IMR-90 (cell line): ENCODE results near the gene MRPS34. TPM values are rescaled to one million over a fixed set of nuclear protein-coding genes. Genes with fewer than 3 reads are reported as not detected.

Source experiments
- ATAC-seq: fragments of 200-7000 bp; cut with Tn5 transposase; 2 replicates; pipeline ENCODE4 v1.9.1; 2020; ENCODE audit warnings: low read depth, mild to moderate bottlenecking, moderate library complexity
- BruUV-seq: library from RNA; stranded (reverse); fragments of 400-500 nt; replicated peaks from 2 replicates; lab custom pipeline; 2021; lab: Mats Ljungman, UMichigan
- CTCF ChIA-PET: fragments of 300-600 bp; formaldehyde crosslinking; extraction: SDS; loops from one replicate; lab custom pipeline; 2021; ENCODE audit warnings: antibody characterized with exemption; lab: Yijun Ruan, JAX
- POLR2A ChIA-PET: fragments of 300-600 bp; sonication (Branson Sonifier 250); formaldehyde crosslinking; loops from one replicate; lab custom pipeline; 2022; ENCODE audit warnings: antibody characterized with exemption; ENCODE audit not compliant: unreplicated experiment; lab: Charles Lee
- DNase-seq: peaks from one replicate; pipeline ENCODE4 v3.0.0; 2013
- H2AFZ ChIP-seq: replicated peaks from 2 replicates; pipeline ENCODE3; 2013; ENCODE audit warnings: low read length, mild to moderate bottlenecking; ENCODE audit not compliant: poor library complexity
- H2AK5ac ChIP-seq: 2 replicates; pipeline ENCODE4 v1.6.1; 2013; ENCODE audit warnings: low read depth, low read length, inconsistent platforms
- H2AK9ac ChIP-seq: replicated peaks from 2 replicates; pipeline ENCODE3; 2013; ENCODE audit warnings: mild to moderate bottlenecking, low read depth, low read length, moderate library complexity; ENCODE audit not compliant: poor library complexity
- H2BK120ac ChIP-seq: 2 replicates; pipeline ENCODE4 v1.6.1; 2013; ENCODE audit warnings: low read depth, low read length, inconsistent platforms
- H2BK15ac ChIP-seq: 3 replicates; pipeline ENCODE4 v1.6.1; 2013; ENCODE audit warnings: low read depth, low read length, inconsistent platforms
- H2BK20ac ChIP-seq: 2 replicates; pipeline ENCODE4 v1.6.1; 2013; ENCODE audit warnings: low read depth, mild to moderate bottlenecking, inconsistent platforms, low read length, moderate library complexity
- H2BK5ac ChIP-seq: 2 replicates; pipeline ENCODE4 v1.6.1; 2013; ENCODE audit warnings: mild to moderate bottlenecking, low read depth, low read length, inconsistent platforms; ENCODE audit not compliant: poor library complexity, severe bottlenecking
- H3K14ac ChIP-seq: replicated peaks from 2 replicates; pipeline ENCODE4 v1.6.1; 2013; ENCODE audit warnings: low read depth, low read length, inconsistent platforms
- H3K18ac ChIP-seq: 2 replicates; pipeline ENCODE4 v1.6.1; 2013; ENCODE audit warnings: low read depth, low read length, control low read depth
- H3K23ac ChIP-seq: 2 replicates; pipeline ENCODE4 v1.6.1; 2013; ENCODE audit warnings: low read depth, low read length, inconsistent platforms
- H3K27ac ChIP-seq: 2 replicates; pipeline ENCODE4 v1.5.1; 2013; ENCODE audit warnings: mild to moderate bottlenecking, control low read depth, low read length; ENCODE audit not compliant: insufficient read depth
- H3K27me3 ChIP-seq: 2 replicates; pipeline ENCODE4 v1.6.1; 2013; ENCODE audit warnings: low read length; ENCODE audit not compliant: control insufficient read depth, insufficient read depth
- H3K36me3 ChIP-seq: 2 replicates; pipeline ENCODE4 v1.6.1; 2013; ENCODE audit warnings: low read length, mixed read lengths; ENCODE audit not compliant: control insufficient read depth, insufficient read depth
- H3K4ac ChIP-seq: 2 replicates; pipeline ENCODE4 v1.6.1; 2013; ENCODE audit warnings: low read depth, low read length, inconsistent platforms
- H3K4me1 ChIP-seq: 2 replicates; pipeline ENCODE4 v1.6.1; 2013; ENCODE audit warnings: low read length, mixed read lengths; ENCODE audit not compliant: control insufficient read depth, insufficient read depth
- H3K4me2 ChIP-seq: 2 replicates; pipeline ENCODE4 v1.6.1; 2013; ENCODE audit warnings: low read depth, mild to moderate bottlenecking, control low read depth, low read length, moderate library complexity
- H3K4me3 ChIP-seq: 2 replicates; pipeline ENCODE4 v1.5.1; 2013; ENCODE audit warnings: low read depth, mild to moderate bottlenecking, control low read depth, low read length, moderate library complexity; ENCODE audit not compliant: insufficient read depth
- H3K56ac ChIP-seq: 2 replicates; pipeline ENCODE4 v1.6.1; 2013; ENCODE audit warnings: low read length, inconsistent platforms; ENCODE audit not compliant: insufficient read depth; ENCODE audit errors: extremely low read depth
- H3K79me1 ChIP-seq, 2 experiments: 2 replicates each; pipeline ENCODE4 v1.6.1; 2013; ENCODE audit warnings: low read length in 2 of 2, inconsistent platforms in 1 of 2, low read depth in 1 of 2
- H3K9ac ChIP-seq: 2 replicates; pipeline ENCODE4 v1.6.1; 2013; ENCODE audit warnings: low read depth, low read length, control low read depth
- H3K9me1 ChIP-seq: 2 replicates; pipeline ENCODE4 v1.6.1; 2013; ENCODE audit warnings: low read length, inconsistent platforms; ENCODE audit not compliant: insufficient read depth
- H3K9me3 ChIP-seq: 2 replicates; pipeline ENCODE4 v1.6.1; 2013; ENCODE audit warnings: low read length; ENCODE audit not compliant: control insufficient read depth, insufficient read depth
- H4K20me1 ChIP-seq: 2 replicates; pipeline ENCODE4 v1.6.1; 2013; ENCODE audit warnings: low read length, inconsistent platforms; ENCODE audit not compliant: insufficient read depth
- H4K5ac ChIP-seq: 2 replicates; pipeline ENCODE4 v1.6.1; 2013; ENCODE audit warnings: mild to moderate bottlenecking, low read depth, low read length, control low read depth
- H4K8ac ChIP-seq, 2 experiments: 2 replicates each; pipeline ENCODE4 v1.6.1; 2013; ENCODE audit warnings: low read depth in 2 of 2, low read length in 2 of 2, control low read depth in 1 of 2, inconsistent platforms in 1 of 2
- H4K91ac ChIP-seq: 2 replicates; pipeline ENCODE4 v1.6.1; 2013; ENCODE audit warnings: low read depth, low read length, inconsistent platforms; ENCODE audit not compliant: insufficient read depth
- BHLHE40 ChIP-seq: fragments of 150-350 bp; IDR thresholded peaks from 2 replicates; pipeline ENCODE4 v1.6.1; 2016; ENCODE audit warnings: mild to moderate bottlenecking, low read depth, low read length
- CEBPB ChIP-seq: IDR thresholded peaks from 2 replicates; pipeline ENCODE4 v1.6.1; 2012; ENCODE audit warnings: low read depth, low read length, improper control_type of control experiment
- CHD1 ChIP-seq: IDR thresholded peaks from 2 replicates; pipeline ENCODE4 v1.6.1; 2012; ENCODE audit warnings: low read depth, low read length, improper control_type of control experiment
- CTCF ChIP-seq: conservative IDR thresholded peaks from 2 replicates; pipeline ENCODE4 v1.5.1; 2012; ENCODE audit warnings: mild to moderate bottlenecking, low read depth, low read length, improper control_type of control experiment
- ELK1 ChIP-seq: fragments of 150-350 bp; IDR thresholded peaks from 2 replicates; pipeline ENCODE4 v1.6.1; 2016; ENCODE audit warnings: low read depth, mild to moderate bottlenecking, low read length, moderate library complexity, borderline replicate concordance
- FOS ChIP-seq: fragments of 150-350 bp; IDR thresholded peaks from 2 replicates; pipeline ENCODE4 v1.6.1; 2016; ENCODE audit warnings: low read depth, low read length
- MAFK ChIP-seq: IDR thresholded peaks from 2 replicates; pipeline ENCODE4 v1.6.1; 2012; ENCODE audit warnings: low read depth, low read length, improper control_type of control experiment
- MAZ ChIP-seq: IDR thresholded peaks from 2 replicates; pipeline ENCODE4 v1.6.1; 2012; ENCODE audit warnings: low read depth, mild to moderate bottlenecking, low read length, improper control_type of control experiment, moderate library complexity, borderline replicate concordance
- MXI1 ChIP-seq: IDR thresholded peaks from 2 replicates; pipeline ENCODE4 v1.6.1; 2012; ENCODE audit warnings: low read depth, mild to moderate bottlenecking, low read length, moderate library complexity, borderline replicate concordance
- NFE2L2 ChIP-seq: fragments of 150-350 bp; IDR thresholded peaks from 2 replicates; pipeline ENCODE4 v1.6.1; 2016; ENCODE audit warnings: low read depth, mild to moderate bottlenecking, low read length
- POLR2A ChIP-seq: IDR thresholded peaks from 2 replicates; pipeline ENCODE4 v1.6.1; 2012; ENCODE audit warnings: mild to moderate bottlenecking, low read depth, low read length
- RAD21 ChIP-seq: IDR thresholded peaks from 2 replicates; pipeline ENCODE4 v1.6.1; 2012; ENCODE audit warnings: low read length, improper control_type of control experiment
- RCOR1 ChIP-seq: IDR thresholded peaks from 2 replicates; pipeline ENCODE4 v1.6.1; 2012; ENCODE audit warnings: mild to moderate bottlenecking, low read length, improper control_type of control experiment; ENCODE audit not compliant: insufficient replicate concordance
- RFX5 ChIP-seq: IDR thresholded peaks from 2 replicates; pipeline ENCODE4 v1.8.0; 2012; ENCODE audit warnings: low read depth, mild to moderate bottlenecking, low read length, moderate library complexity
- SMC3 ChIP-seq: fragments of 150-350 bp; IDR thresholded peaks from 2 replicates; pipeline ENCODE4 v1.6.1; 2016; ENCODE audit warnings: low read depth, mild to moderate bottlenecking, antibody characterized with exemption, low read length, moderate library complexity
- USF2 ChIP-seq: fragments of 150-350 bp; IDR thresholded peaks from 2 replicates; pipeline ENCODE4 v1.6.1; 2017; ENCODE audit warnings: mild to moderate bottlenecking, antibody characterized with exemption, low read length, low read depth
- WGBS, 2 experiments: methylation state at CpG; one replicate each; pipeline versions ENCODE4 v1.1.5 to v1.1.7; 2013; ENCODE audit warnings: missing lambda C conversion rate in 2 of 2; ENCODE audit not compliant: insufficient read length in 1 of 2; ENCODE audit errors: extremely low coverage in 2 of 2; 5-methylcytosine and 5-hydroxymethylcytosine counted together
- dilution Hi-C: fragments of 300-500 bp; cut with HindIII; formaldehyde crosslinking; loops from one replicate; pipeline ENCODE4 v1.14.3; 2018; ENCODE audit warnings: low sequenced_read_pairs; ENCODE audit not compliant: unreplicated experiment
- in situ Hi-C: fragments of 300-500 bp; cut with MboI; formaldehyde crosslinking; loops from 3 replicates; pipeline ENCODE4 v1.14.3; 2019; ENCODE audit warnings: low sequenced_read_pairs, inconsistent platforms, mixed read lengths
- intact Hi-C: fragments of 100-400 bp; cut with micrococcal nuclease; formaldehyde crosslinking; loops from 2 replicates; pipeline ENCODE4 v1.10.0; 2022
- polyA plus RNA-seq, 3 experiments: library from polyadenylated mRNA; depleted of rRNA; stranded (reverse); fragments of >200 nt; gene quantifications; 2 replicates each; pipeline ENCODE4 v1.2.3, GENCODE V29; 2012; ENCODE audit warnings: low replicate concordance in 1 of 3
- total RNA-seq: library from RNA; depleted of rRNA; stranded (reverse); fragments of >200 nt; gene quantifications from 2 replicates; pipeline ENCODE4 v1.2.3, GENCODE V29; 2012

MRPS34 gene
- total and polyA plus RNA-seq, 2 of the 4 experiments (the other 2 are of a cell fraction): 68.5 to 80.4 TPM

- H2AK9ac ChIP-seq: no peak overlapping the region
Observed at GRCh38 chr16:1780677-1781072, 7.7 kb upstream of the MRPS34 start.

More at GRCh38 chr16:1780677-1781072, 7.7 kb upstream of the MRPS34 start:
- WGBS, 2 experiments: 82% methylated on average over 2 of the region's 6 CpGs; no CpG with 5 or more reads in 1 of the 2 experiments
- H2BK5ac ChIP-seq: no peak overlapping the region
- DNase-seq (no peak), ATAC-seq (no peak)
- no peak overlapping the region for H3K9ac ChIP-seq
- H2BK20ac ChIP-seq: no peak overlapping the region
- H2AFZ ChIP-seq: no peak overlapping the region
- H3K27me3 ChIP-seq: no peaks in the 10 kb centered on the region
- H2AK5ac ChIP-seq: no peak overlapping the region
- peaks cover 28% of the 10 kb centered on the region for H4K20me1 ChIP-seq
- no TSS peak for BruUV-seq
- H4K5ac ChIP-seq: peak overlapping the region; percentile 41; the same call in 1 of the 2 replicates
- dilution Hi-C loops (no loop called here), intact Hi-C loops (loop anchor here (5.0 kb wide), 1 partner anchor 47 kb away; the partner anchor contains the start of genes FAHD1 and HAGH), in situ Hi-C loops (no loop called here)
- no peak overlapping the region for H3K27ac ChIP-seq
- peaks cover 17 to 57% of the 10 kb centered on the region in 2 experiments for H3K79me1 ChIP-seq
- H2BK120ac ChIP-seq: no peak overlapping the region
- H3K14ac ChIP-seq: no peak overlapping the region
- no peak overlapping the region for H4K8ac ChIP-seq
- H3K9me1 ChIP-seq: peaks cover 7% of the 10 kb centered on the region; the same call in 1 of the 2 replicates
- TF ChIP-seq CTCF: no peak
- no peak for TF ChIP-seq CEBPB
- no peak for TF ChIP-seq USF2
- TF ChIP-seq POLR2A: no peak
- no peak for TF ChIP-seq RCOR1
- TF ChIP-seq BHLHE40: no peak
- TF ChIP-seq MAZ: no peak
- no peak for TF ChIP-seq MAFK
- no peak for TF ChIP-seq SMC3
- no peak for TF ChIP-seq RAD21
- no peak for TF ChIP-seq CHD1
- no peak for TF ChIP-seq MXI1
- TF ChIP-seq RFX5: no peak
- no peak for TF ChIP-seq FOS
- TF ChIP-seq ELK1: no peak
- TF ChIP-seq NFE2L2: no peak
- ChIA-PET POLR2A (no interaction called here), CTCF (no interaction called here)
- H3K36me3 ChIP-seq: peaks cover 32% of the 10 kb centered on the region
- no peak overlapping the region for H2BK15ac ChIP-seq
- H3K4me1 ChIP-seq: peaks cover 3% of the 10 kb centered on the region; the same call in 1 of the 2 replicates
- H3K4me3 ChIP-seq: no peak overlapping the region
- H3K23ac ChIP-seq: no peak overlapping the region
- no peak overlapping the region for H3K18ac ChIP-seq
- no peak overlapping the region for H3K4me2 ChIP-seq
- H3K56ac ChIP-seq: no peak overlapping the region
- H3K4ac ChIP-seq: no peak overlapping the region
- no peak overlapping the region for H4K91ac ChIP-seq
- no peaks in the 10 kb centered on the region for H3K9me3 ChIP-seq
